Measurements from ENCODE around the gene UTRN. TPM values are rescaled to one million over a fixed set of nuclear protein-coding genes. Genes with fewer than 3 reads are reported as not detected.
A peak's percentile ranks its signal among the peaks of the same experiment; 100 is the strongest.

Gene UTRN
- total RNA-seq, 1 experiment from 2014 or later = 125 TPM

DNA sequence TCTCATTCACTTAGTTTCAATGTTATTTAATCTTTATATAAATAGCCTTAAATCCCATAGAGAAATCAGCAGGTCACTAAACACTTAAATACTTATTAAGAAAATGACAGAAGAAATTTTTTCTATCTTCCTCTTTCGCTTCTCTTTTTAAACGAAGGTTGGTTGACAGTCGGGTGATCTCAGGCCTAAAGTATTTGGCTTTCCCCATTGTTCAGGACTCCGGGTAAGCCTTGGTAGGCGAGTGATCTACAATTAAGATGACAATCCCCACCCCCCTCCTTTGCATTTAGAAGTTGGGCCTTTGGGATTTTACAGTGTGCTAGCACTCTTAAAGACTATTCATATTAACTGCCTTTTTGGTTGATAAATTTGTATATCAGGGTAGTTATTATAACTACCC is 19.7 kb upstream of the UTRN start:
- ATAC-seq (peak; percentile 80), DNase-seq (ENCODE audit: low spot score) (peak; percentile 19)
- TF ChIP-seq GRHL2 (CRISPR knock-in tag; IDR thresholded peaks at IDR 0.05; ENCODE audit: insufficient replicate concordance, severe bottlenecking) = no peak
- TF ChIP-seq FOXK1 (CRISPR knock-in tag; IDR thresholded peaks at IDR 0.05) = no peak
- TF ChIP-seq, protein P1, sequence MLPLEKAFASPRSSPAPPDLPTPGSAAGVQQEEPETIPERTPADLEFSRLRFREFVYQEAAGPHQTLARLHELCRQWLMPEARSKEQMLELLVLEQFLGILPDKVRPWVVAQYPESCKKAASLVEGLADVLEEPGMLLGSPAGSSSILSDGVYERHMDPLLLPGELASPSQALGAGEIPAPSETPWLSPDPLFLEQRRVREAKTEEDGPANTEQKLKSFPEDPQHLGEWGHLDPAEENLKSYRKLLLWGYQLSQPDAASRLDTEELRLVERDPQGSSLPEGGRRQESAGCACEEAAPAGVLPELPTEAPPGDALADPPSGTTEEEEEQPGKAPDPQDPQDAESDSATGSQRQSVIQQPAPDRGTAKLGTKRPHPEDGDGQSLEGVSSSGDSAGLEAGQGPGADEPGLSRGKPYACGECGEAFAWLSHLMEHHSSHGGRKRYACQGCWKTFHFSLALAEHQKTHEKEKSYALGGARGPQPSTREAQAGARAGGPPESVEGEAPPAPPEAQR (CRISPR knock-in tag; IDR thresholded peaks at IDR 0.05) = no peak
- no peak for TF ChIP-seq PRRX2 (CRISPR knock-in tag; IDR thresholded peaks at IDR 0.05)
- TF ChIP-seq, protein P2, sequence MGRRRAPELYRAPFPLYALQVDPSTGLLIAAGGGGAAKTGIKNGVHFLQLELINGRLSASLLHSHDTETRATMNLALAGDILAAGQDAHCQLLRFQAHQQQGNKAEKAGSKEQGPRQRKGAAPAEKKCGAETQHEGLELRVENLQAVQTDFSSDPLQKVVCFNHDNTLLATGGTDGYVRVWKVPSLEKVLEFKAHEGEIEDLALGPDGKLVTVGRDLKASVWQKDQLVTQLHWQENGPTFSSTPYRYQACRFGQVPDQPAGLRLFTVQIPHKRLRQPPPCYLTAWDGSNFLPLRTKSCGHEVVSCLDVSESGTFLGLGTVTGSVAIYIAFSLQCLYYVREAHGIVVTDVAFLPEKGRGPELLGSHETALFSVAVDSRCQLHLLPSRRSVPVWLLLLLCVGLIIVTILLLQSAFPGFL (CRISPR knock-in tag; IDR thresholded peaks at IDR 0.05; ENCODE audit: borderline replicate concordance) = no peak
- ChIA-PET CTCF (interaction anchor here (1.9 to 2.7 kb wide), 2 partner anchors 21 to 49 kb away, joined by 6 to 23 read pairs; partner anchors contain the start of gene UTRN), POLR2A (interaction anchor here (1.7 kb wide), 1 partner anchor 21 kb away, joined by 13 read pairs; the partner anchor contains the start of gene UTRN)
- Mint-ChIP-seq H3K27me3 (ENCODE audit: low read depth) (peaks cover 2% of the 10 kb centered on the region; the same call in 1 of the 2 replicates), H3K4me1 (peaks cover 49% of the 10 kb centered on the region), H3K36me3 (peaks cover 4% of the 10 kb centered on the region), H3K9me3 (peaks cover 17% of the 10 kb centered on the region), H3K4me3 (peak overlapping the region; percentile 51), H3K27ac (peak overlapping the region; percentile 74)

DNA sequence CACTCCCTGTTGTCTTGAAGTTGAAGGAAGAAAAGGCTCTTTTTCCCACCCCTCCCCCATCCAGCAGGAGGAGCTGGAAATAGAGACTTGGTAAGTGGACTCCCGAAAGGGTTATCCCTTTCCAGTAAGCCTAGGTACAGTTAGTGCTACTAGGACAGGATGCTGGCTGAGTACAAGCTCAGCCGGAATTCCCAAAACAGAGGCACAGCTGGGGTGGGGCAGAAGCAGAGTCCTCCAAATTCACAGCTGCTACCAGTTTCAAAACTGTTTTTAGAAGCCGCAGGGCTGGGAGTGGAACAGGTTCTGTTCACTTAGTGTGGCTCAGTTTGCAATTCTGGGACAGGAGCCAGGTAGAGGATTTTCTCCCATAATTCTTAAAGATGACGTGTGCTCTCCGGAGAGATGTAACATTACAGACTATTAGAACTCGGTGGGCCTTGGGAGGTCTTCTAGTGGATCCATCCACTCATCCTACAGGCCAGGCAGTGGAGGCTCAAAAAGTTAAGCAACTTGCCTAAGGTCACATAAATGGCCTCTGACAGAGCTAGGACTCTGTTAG is 19.0 kb upstream of the UTRN start:
- ATAC-seq = peak; percentile 85
- Mint-ChIP-seq H3K4me1 (peaks cover 43% of the 10 kb centered on the region), H3K9me3 (peaks cover 22% of the 10 kb centered on the region), H3K27ac (peak overlapping the region; percentile 88), H3K36me3 (peaks cover 8% of the 10 kb centered on the region), H3K27me3 (ENCODE audit: low read depth) (peaks cover 2% of the 10 kb centered on the region; the same call in 1 of the 2 replicates), H3K4me3 (peak overlapping the region; percentile 43)
- ChIA-PET CTCF (interaction anchor here (1.0 to 2.7 kb wide), 3 partner anchors 18 to 50 kb away, joined by 3 to 23 read pairs (median 6); partner anchors contain the start of gene UTRN), POLR2A (interaction anchor here (1.7 kb wide), 1 partner anchor 20 kb away, joined by 13 read pairs; the partner anchor contains the start of gene UTRN)
- TF ChIP-seq, protein P3, sequence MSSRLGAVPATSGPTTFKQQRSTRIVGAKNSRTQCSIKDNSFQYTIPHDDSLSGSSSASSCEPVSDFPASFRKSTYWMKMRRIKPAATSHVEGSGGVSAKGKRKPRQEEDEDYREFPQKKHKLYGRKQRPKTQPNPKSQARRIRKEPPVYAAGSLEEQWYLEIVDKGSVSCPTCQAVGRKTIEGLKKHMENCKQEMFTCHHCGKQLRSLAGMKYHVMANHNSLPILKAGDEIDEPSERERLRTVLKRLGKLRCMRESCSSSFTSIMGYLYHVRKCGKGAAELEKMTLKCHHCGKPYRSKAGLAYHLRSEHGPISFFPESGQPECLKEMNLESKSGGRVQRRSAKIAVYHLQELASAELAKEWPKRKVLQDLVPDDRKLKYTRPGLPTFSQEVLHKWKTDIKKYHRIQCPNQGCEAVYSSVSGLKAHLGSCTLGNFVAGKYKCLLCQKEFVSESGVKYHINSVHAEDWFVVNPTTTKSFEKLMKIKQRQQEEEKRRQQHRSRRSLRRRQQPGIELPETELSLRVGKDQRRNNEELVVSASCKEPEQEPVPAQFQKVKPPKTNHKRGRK (CRISPR knock-in tag; IDR thresholded peaks at IDR 0.05; ENCODE audit: borderline replicate concordance) = no peak
- TF ChIP-seq, protein P4, sequence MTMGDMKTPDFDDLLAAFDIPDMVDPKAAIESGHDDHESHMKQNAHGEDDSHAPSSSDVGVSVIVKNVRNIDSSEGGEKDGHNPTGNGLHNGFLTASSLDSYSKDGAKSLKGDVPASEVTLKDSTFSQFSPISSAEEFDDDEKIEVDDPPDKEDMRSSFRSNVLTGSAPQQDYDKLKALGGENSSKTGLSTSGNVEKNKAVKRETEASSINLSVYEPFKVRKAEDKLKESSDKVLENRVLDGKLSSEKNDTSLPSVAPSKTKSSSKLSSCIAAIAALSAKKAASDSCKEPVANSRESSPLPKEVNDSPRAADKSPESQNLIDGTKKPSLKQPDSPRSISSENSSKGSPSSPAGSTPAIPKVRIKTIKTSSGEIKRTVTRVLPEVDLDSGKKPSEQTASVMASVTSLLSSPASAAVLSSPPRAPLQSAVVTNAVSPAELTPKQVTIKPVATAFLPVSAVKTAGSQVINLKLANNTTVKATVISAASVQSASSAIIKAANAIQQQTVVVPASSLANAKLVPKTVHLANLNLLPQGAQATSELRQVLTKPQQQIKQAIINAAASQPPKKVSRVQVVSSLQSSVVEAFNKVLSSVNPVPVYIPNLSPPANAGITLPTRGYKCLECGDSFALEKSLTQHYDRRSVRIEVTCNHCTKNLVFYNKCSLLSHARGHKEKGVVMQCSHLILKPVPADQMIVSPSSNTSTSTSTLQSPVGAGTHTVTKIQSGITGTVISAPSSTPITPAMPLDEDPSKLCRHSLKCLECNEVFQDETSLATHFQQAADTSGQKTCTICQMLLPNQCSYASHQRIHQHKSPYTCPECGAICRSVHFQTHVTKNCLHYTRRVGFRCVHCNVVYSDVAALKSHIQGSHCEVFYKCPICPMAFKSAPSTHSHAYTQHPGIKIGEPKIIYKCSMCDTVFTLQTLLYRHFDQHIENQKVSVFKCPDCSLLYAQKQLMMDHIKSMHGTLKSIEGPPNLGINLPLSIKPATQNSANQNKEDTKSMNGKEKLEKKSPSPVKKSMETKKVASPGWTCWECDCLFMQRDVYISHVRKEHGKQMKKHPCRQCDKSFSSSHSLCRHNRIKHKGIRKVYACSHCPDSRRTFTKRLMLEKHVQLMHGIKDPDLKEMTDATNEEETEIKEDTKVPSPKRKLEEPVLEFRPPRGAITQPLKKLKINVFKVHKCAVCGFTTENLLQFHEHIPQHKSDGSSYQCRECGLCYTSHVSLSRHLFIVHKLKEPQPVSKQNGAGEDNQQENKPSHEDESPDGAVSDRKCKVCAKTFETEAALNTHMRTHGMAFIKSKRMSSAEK (CRISPR knock-in tag; IDR thresholded peaks at IDR 0.05; ENCODE audit: borderline replicate concordance) = no peak
- TF ChIP-seq, protein P5, sequence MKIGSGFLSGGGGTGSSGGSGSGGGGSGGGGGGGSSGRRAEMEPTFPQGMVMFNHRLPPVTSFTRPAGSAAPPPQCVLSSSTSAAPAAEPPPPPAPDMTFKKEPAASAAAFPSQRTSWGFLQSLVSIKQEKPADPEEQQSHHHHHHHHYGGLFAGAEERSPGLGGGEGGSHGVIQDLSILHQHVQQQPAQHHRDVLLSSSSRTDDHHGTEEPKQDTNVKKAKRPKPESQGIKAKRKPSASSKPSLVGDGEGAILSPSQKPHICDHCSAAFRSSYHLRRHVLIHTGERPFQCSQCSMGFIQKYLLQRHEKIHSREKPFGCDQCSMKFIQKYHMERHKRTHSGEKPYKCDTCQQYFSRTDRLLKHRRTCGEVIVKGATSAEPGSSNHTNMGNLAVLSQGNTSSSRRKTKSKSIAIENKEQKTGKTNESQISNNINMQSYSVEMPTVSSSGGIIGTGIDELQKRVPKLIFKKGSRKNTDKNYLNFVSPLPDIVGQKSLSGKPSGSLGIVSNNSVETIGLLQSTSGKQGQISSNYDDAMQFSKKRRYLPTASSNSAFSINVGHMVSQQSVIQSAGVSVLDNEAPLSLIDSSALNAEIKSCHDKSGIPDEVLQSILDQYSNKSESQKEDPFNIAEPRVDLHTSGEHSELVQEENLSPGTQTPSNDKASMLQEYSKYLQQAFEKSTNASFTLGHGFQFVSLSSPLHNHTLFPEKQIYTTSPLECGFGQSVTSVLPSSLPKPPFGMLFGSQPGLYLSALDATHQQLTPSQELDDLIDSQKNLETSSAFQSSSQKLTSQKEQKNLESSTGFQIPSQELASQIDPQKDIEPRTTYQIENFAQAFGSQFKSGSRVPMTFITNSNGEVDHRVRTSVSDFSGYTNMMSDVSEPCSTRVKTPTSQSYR (CRISPR knock-in tag; IDR thresholded peaks at IDR 0.05) = peak; percentile 67
- peak; percentile 64 for DNase-seq (ENCODE audit: low spot score)

All from WTC11 (cell line).